ENCODE data around the gene CRACR2A. TPM values are rescaled to one million over a fixed set of nuclear protein-coding genes. Genes with fewer than 3 reads are reported as not detected.

CRACR2A gene
- total RNA-seq, 4 donors from 2014 or later = 1.2 to 7.9 (median 2.2) TPM

GRCh38 chr12:3607039-3607720 lies 145.7 kb downstream of the CRACR2A start:
- WGBS, 2 donors = 82 to 89% methylated on average over 9 of the region's 9 CpGs
- Histone ChIP-seq H3K27me3 (no peaks in the 10 kb centered on the region), H3K4me1 (peaks cover 13 to 18% of the 10 kb centered on the region in 2 donors), H3K9me3 (no peaks in the 10 kb centered on the region), H3K4me3 (replicated peaks in 1 of 3) (no peak overlapping the region), H3K36me3 (no peaks in the 10 kb centered on the region), H3K27ac (no peak overlapping the region)
- DNase-seq = no peak
- TF ChIP-seq, protein P1, sequence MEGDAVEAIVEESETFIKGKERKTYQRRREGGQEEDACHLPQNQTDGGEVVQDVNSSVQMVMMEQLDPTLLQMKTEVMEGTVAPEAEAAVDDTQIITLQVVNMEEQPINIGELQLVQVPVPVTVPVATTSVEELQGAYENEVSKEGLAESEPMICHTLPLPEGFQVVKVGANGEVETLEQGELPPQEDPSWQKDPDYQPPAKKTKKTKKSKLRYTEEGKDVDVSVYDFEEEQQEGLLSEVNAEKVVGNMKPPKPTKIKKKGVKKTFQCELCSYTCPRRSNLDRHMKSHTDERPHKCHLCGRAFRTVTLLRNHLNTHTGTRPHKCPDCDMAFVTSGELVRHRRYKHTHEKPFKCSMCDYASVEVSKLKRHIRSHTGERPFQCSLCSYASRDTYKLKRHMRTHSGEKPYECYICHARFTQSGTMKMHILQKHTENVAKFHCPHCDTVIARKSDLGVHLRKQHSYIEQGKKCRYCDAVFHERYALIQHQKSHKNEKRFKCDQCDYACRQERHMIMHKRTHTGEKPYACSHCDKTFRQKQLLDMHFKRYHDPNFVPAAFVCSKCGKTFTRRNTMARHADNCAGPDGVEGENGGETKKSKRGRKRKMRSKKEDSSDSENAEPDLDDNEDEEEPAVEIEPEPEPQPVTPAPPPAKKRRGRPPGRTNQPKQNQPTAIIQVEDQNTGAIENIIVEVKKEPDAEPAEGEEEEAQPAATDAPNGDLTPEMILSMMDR (IDR thresholded peaks at IDR 0.05) = no peak
- no peak for TF ChIP-seq POLR2A (IDR thresholded peaks at IDR 0.05)
- intact Hi-C loops (cut with DNase I) = no loop called here

GRCh38 chr12:3606128-3606527 lies 146.8 kb downstream of the CRACR2A start:
- Histone ChIP-seq H3K27me3 (no peaks in the 10 kb centered on the region), H3K4me1 (peaks cover 13 to 18% of the 10 kb centered on the region in 2 donors), H3K27ac (no peak overlapping the region), H3K9me3 (no peaks in the 10 kb centered on the region), H3K4me3 (replicated peaks in 1 of 3) (no peak overlapping the region), H3K36me3 (no peaks in the 10 kb centered on the region)
- intact Hi-C loops (cut with DNase I) = no loop called here
- TF ChIP-seq, protein P1 (IDR thresholded peaks at IDR 0.05) = no peak
- TF ChIP-seq POLR2A (IDR thresholded peaks at IDR 0.05) = no peak
- no peak for DNase-seq
- WGBS, 2 donors = 76 to 80% methylated on average over 10 of the region's 10 CpGs

GRCh38 chr12:3605692-3606091 lies 147.2 kb downstream of the CRACR2A start:
- H3K27me3 ChIP-seq = no peaks in the 10 kb centered on the region
- DNase-seq = no peak
- peak overlapping the region in 1 of 3 donors; percentile 71 for H3K27ac ChIP-seq
- H3K36me3 ChIP-seq = no peaks in the 10 kb centered on the region
- intact Hi-C loops (cut with DNase I) = no loop called here
- 70 to 83% methylated on average over 6 of the region's 6 CpGs for WGBS, 2 donors
- peaks cover 13 to 18% of the 10 kb centered on the region in 2 donors for H3K4me1 ChIP-seq
- no peak overlapping the region for H3K4me3 ChIP-seq (replicated peaks in 1 of 3)
- TF ChIP-seq, protein P1 (IDR thresholded peaks at IDR 0.05) = no peak
- TF ChIP-seq POLR2A (IDR thresholded peaks at IDR 0.05) = no peak
- H3K9me3 ChIP-seq = no peaks in the 10 kb centered on the region

GRCh38 chr12:3604748-3605586 lies 147.9 kb downstream of the CRACR2A start:
- TF ChIP-seq, protein P1 (IDR thresholded peaks at IDR 0.05) = no peak
- no peak for TF ChIP-seq POLR2A (IDR thresholded peaks at IDR 0.05)
- no peaks in the 10 kb centered on the region for H3K36me3 ChIP-seq
- no peak overlapping the region for H3K4me3 ChIP-seq (replicated peaks in 1 of 3)
- no peaks in the 10 kb centered on the region for H3K9me3 ChIP-seq
- H3K27me3 ChIP-seq = no peaks in the 10 kb centered on the region
- H3K27ac ChIP-seq = peak overlapping the region in 2 of 3 donors; percentile 52 to 71
- peak; percentile 91 to 92 for DNase-seq
- intact Hi-C loops (cut with DNase I) = no loop called here
- H3K4me1 ChIP-seq = peaks cover 13 to 18% of the 10 kb centered on the region in 2 donors
- 11 to 13% methylated on average over 11 to 13 of the region's 13 CpGs for WGBS, 2 donors

GRCh38 chr12:3604286-3604685 lies 148.6 kb downstream of the CRACR2A start:
- no peaks in the 10 kb centered on the region for H3K9me3 ChIP-seq
- intact Hi-C loops (cut with DNase I) = no loop called here
- H3K4me3 ChIP-seq (replicated peaks in 1 of 3) = no peak overlapping the region
- peaks cover 13 to 18% of the 10 kb centered on the region in 2 donors for H3K4me1 ChIP-seq
- WGBS, 2 donors = 77 to 80% methylated on average over 6 of the region's 6 CpGs
- H3K27me3 ChIP-seq = no peaks in the 10 kb centered on the region
- no peak for DNase-seq
- no peaks in the 10 kb centered on the region for H3K36me3 ChIP-seq
- TF ChIP-seq, protein P1 (IDR thresholded peaks at IDR 0.05) = no peak
- TF ChIP-seq POLR2A (IDR thresholded peaks at IDR 0.05) = no peak
- peak overlapping the region in 1 of 3 donors; percentile 71 for H3K27ac ChIP-seq
